ENCODE results near the gene ASAP3.

- TF ChIP-seq CSRNP3 (CRISPR knock-in tag; IDR thresholded peaks at IDR 0.05) (no peak), ZFP3 (CRISPR knock-in tag; IDR thresholded peaks at IDR 0.05) (no peak), POU6F1 (CRISPR knock-in tag; IDR thresholded peaks at IDR 0.05; ENCODE audit: borderline replicate concordance, low read depth) (no peak), ZFP30 (CRISPR knock-in tag; IDR thresholded peaks at IDR 0.05) (no peak), OSR1 (CRISPR knock-in tag; IDR thresholded peaks at IDR 0.05) (no peak)
These were observed 103.3 kb downstream of the ASAP3 start for GRCh38 chr1:23380719-23381118.
